B cell (primary cell): ENCODE measurements around the gene CCL22.

Source experiments
- EZH2 ChIP-seq: IDR thresholded peaks from 2 replicates; pipeline ENCODE4 v1.6.1; 2012; ENCODE audit warnings: borderline replicate concordance, low read depth, mild to moderate bottlenecking, moderate library complexity, low read length; ENCODE audit not compliant: insufficient read depth, poor library complexity, severe bottlenecking
- TF ChIP-seq, protein P1 (sequence below): fragments of 200-600 bp; IDR thresholded peaks from one replicate; pipeline ENCODE4 v1.8.0; 2022; ENCODE audit warnings: antibody characterized with exemption, mild to moderate bottlenecking

DNA sequence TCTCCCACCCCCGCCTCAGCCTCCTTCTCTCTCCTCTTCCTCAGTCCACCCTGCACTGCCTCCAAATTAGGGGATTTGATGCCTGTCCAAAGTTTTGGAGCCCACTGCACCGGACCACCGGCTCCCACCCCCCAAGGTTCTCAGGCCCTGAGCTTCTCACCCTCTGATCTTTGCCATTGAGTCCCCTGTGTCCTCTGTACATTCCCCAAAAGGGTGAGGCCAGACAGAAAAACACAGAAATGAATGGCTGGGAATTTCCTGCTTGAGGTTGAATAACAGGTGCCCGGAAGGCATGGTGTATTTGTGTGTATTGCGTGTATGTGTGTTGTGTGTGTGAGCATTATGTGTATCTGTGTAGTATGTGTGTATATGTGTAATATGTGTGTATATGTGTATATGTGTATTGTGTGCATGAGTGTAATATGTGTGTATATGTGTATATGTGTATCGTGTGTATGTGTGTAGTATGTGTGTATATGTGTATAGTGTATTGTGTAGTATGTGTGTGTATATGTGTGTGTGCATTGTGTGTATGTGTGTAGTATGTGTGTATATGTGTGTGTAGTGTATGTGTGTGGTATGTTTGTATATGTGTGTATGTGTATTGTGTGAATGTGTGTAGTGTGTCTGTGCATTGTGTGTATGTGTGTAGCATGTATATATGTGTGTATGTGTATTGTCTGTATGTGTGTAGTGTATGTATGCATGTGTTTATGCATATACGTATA, 29.9 kb downstream of the CCL22 start:
- TF ChIP-seq, protein P1, sequence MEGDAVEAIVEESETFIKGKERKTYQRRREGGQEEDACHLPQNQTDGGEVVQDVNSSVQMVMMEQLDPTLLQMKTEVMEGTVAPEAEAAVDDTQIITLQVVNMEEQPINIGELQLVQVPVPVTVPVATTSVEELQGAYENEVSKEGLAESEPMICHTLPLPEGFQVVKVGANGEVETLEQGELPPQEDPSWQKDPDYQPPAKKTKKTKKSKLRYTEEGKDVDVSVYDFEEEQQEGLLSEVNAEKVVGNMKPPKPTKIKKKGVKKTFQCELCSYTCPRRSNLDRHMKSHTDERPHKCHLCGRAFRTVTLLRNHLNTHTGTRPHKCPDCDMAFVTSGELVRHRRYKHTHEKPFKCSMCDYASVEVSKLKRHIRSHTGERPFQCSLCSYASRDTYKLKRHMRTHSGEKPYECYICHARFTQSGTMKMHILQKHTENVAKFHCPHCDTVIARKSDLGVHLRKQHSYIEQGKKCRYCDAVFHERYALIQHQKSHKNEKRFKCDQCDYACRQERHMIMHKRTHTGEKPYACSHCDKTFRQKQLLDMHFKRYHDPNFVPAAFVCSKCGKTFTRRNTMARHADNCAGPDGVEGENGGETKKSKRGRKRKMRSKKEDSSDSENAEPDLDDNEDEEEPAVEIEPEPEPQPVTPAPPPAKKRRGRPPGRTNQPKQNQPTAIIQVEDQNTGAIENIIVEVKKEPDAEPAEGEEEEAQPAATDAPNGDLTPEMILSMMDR, result no peak
- TF ChIP-seq EZH2, result no peak
